Measurements from ENCODE around the gene LY6G5B.

Gene LY6G5B

DNA sequence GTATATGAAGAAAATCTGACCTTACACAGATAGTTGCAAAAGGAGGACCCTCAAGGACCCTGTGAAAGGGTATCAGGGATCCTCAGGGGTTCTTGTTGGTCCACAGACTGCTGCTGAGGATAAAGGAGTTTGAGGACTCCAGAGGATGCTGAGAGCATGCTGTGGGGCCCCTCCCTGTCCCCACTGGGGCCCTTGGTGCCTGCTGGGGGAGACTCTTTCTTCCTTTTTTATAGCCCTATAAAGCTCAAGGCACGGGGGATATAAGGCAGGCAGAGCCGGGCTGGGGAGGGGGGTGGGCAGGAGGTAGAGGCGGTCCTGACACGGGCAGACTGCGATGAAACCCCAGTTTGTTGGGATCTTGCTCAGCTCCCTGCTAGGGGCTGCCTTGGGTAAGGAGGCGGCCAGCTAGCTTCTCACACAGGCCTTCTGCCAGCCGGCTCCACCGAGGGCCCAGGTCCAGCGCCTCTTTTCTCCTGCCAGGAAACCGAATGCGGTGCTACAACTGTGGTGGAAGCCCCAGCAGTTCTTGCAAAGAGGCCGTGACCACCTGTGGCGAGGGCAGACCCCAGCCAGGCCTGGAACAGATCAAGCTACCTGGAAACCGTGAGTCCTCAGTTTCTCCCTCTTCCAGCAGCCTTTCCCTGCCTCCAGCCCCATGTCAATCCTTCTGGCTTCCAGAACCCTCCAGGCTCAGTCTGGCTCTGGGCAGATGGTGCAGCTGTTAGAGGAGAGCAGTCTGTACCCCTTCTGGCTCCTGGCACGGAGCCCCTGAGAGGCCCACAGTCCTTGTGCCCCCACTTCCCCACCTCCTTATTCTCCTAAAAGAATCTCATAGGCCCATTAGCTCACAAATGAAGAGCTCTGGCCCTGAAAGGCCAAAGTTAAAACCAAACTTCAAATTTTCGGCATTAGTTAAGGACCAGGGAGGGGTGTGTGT lies 45.5 kb downstream of the LY6G5B start, which contains the start of gene LY6G6D:
Gene LY6G6D, plus strand, starts transcription at position 327 of the 937 bp plus-strand sequence. Its CDS starts 8 bp downstream, at position 335.
- no peak for DNase-seq (ENCODE audit: low spot score)

DNA sequence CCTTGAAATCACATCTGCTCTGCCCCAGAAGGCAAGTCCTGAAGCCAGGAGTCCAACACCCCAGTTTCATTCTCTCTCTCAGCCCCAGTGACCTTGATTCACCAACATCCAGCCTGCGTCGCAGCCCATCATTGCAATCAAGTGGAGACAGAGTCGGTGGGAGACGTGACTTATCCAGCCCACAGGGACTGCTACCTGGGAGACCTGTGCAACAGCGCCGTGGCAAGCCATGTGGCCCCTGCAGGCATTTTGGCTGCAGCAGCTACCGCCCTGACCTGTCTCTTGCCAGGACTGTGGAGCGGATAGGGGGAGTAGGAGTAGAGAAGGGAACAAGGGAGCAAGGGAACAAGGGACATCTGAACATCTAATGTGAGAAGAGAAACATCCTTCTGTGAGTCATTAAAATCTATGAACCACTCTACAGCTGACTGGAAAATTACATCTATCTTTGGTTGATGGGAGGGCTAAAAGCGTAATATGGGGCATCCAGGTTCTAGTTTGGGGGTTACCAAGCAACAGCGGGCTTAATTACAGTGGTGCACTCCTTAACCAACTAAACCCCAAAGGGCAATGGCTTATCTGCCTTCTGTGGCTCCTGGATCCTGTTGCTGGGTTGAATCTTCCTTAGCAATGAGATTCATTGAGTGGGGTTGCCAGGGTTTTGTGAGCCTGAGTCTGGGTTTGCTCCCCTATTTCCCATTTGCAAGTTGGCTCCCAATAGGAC lies 47.9 kb downstream of the LY6G5B start:
- no peak for DNase-seq (ENCODE audit: low spot score)

DNA sequence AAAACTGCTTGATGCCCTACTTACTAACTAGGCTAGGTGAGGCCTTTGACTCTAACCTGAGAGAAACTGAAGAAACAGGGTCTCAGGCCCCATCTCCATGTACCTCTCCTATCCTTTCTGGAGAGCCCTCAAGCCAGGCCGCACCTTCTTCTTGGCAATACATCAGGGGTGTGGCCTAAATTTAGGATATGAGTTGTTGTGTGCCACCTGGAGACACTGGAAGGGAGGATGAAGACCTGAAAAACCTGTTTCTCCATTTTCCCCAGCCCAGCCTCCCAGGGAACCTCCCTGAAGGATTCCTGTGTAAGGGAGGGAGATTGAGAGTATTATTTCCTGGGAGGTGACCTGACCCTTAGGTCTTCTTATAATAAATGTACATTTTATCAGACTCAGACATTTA lies 48.5 kb downstream of the LY6G5B start:
- DNase-seq (ENCODE audit: low spot score), result no peak

DNA sequence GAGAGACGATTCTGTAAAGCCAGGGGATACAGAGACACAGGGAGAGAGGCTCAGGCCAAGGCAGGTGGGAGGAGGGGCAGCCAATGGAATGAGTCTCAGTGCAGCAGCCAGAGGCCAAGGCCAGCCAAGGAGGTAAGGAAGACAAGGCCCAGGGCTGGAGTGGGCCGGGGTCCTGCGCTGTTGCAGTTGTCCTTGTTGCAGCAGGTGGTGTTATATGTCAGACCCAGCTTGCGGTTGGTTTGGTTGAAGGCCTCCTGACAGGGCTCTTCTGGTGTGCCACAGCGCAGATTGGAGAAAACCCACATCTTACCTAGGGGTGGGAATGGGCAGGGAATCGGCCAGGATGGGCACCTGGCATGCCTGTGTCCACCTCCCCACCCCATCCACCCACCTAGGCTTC lies 49.2 kb downstream of the LY6G5B start:
- DNase-seq (ENCODE audit: low spot score), result no peak

DNA sequence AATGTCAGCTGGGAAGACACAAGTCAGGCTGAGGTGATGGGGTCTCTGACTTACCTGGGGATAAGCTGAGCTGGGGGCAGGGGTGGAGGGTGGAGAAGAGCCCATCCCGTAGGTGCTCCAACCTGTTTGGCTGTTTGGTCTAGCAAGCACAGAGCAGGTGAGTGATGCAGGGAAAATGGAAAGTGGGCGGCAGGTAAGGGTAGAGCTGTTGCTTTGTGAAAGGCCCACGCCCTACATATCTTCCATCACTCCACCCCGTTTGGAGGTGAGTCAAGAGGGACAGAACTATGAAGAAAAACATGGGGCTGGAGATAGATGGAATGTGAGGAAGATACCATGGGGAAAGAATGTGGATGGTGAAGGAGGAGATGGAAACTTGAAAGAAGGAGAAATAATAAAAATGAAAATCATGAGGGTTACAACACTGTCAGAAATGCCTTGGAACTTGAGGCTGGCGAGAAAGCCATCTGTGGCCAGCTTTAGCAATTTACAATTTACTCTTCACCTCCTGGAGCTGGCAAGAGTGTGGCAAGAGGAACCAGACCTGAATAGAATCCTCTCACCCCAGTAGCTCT lies 50.5 kb downstream of the LY6G5B start:
- DNase-seq (ENCODE audit: low spot score), result no peak

DNA sequence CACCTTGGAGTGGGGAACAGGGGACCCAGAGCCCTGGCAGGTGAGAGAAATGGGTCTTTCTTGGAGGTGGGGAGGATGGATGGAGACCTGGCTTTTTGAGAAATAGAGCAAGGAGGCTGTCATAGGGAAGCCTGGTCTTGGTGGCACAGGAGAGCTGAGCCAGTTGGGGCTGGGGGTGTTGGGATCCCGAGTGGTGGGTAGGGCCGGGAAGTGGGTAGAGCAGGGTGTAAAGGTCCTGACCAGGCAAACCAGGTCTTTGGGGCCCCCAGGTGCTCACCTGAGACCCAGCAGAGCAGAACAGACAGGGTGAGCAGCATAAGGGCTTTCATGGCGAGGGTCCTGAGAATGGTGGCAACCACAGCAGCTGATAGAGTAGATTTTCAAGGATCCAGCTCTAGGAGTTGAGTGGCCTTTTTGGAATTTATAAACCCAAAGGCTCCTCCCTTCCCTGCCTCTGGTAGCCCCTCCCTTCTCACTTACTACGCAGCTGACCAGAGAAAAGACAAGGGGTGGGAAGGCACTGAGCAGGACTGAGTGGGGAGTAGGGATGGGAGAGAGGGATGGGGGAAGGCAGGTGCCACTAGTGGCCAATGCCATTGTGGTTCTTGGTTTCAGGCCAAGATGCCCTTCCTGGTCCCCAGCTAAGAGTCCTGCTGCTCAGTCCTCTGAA lies 51.7 kb downstream of the LY6G5B start, which contains the start of gene LY6G6C:
Gene LY6G6C, minus strand, starts transcription at position 396 of the 670 bp plus-strand sequence. Its CDS starts 67 bp downstream, at position 329.
- DNase-seq (ENCODE audit: low spot score), result no peak

DNA sequence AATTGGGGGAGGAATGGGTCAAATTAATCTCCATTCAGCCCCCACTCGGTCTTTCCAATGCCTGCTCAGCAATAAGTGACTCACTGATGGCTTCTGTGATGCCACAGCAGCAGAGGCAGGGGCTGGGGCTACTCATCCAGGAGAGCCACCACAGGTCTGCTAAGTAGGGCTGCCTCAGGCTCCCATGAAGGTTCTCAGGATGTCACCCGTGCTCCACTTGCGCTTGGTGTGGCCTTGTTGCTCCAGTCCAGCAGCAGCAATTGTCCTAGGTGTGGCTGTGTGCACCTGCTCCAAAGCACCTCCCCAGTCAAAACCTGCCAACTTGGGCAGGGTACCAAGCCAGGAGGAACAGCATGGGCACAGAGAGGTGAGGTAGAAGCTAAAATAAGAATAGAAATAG lies 52.4 kb downstream of the LY6G5B start:
- no peak for DNase-seq (ENCODE audit: low spot score)

Measured in GM03348 (cell line).